Measurements from ENCODE around the gene CACNA1C. TPM values are rescaled to one million over a fixed set of nuclear protein-coding genes. Genes with fewer than 3 reads are reported as not detected.

CACNA1C gene
- total RNA-seq, 2 experiments from 2014 or later: 0.69 to 1.4 TPM

GRCh38 chr12:2228535-2228934 is 175.7 kb downstream of the CACNA1C start:
- Histone ChIP-seq H3K4me3 (ENCODE audit: low read depth, low read length, poor library complexity, severe bottlenecking) (no peak overlapping the region), H3K79me2 (ENCODE audit: insufficient read depth, low read depth, low read length) (no peaks in the 10 kb centered on the region), H3K27ac (ENCODE audit: low read depth, low read length, poor library complexity, severe bottlenecking) (no peak overlapping the region), H3K36me3 (ENCODE audit: insufficient read depth, low read length) (no peaks in the 10 kb centered on the region), H2AFZ (ENCODE audit: low read length) (no peak overlapping the region), H3K4me1 (ENCODE audit: insufficient read depth, low read length, poor library complexity, severe bottlenecking) (no peaks in the 10 kb centered on the region), H3K9me2 (ENCODE audit: insufficient read depth, low read length) (no peaks in the 10 kb centered on the region), H3K4me2 (ENCODE audit: low read length) (no peak overlapping the region), H3K9me3 (ENCODE audit: low read length) (no peaks in the 10 kb centered on the region), H4K20me1 (ENCODE audit: insufficient read depth, low read length) (no peaks in the 10 kb centered on the region)
- no TSS peak for BruUV-seq (replicated peaks)
- ChIA-PET POLR2A (no interaction called here), CTCF (ENCODE audit: unreplicated experiment) (no interaction called here)
- intact Hi-C loops (cut with micrococcal nuclease; ENCODE audit: unreplicated experiment): no loop called here
- no peak for TF ChIP-seq CTCF (conservative IDR thresholded peaks at IDR 0.05; ENCODE audit: low read length)
- no peak for TF ChIP-seq EZH2phosphoT487 (IDR thresholded peaks at IDR 0.05; ENCODE audit: borderline replicate concordance, low read depth, low read length)
- no peak for DNase-seq (ENCODE audit: low spot score)

GRCh38 chr12:2229661-2230539 is 177.1 kb downstream of the CACNA1C start:
- no peak overlapping the region for H2AFZ ChIP-seq (ENCODE audit: low read length)
- DNase-seq (ENCODE audit: low spot score): no peak
- BruUV-seq (replicated peaks): no TSS peak
- ChIA-PET POLR2A (no interaction called here), CTCF (ENCODE audit: unreplicated experiment) (no interaction called here)
- H3K9me3 ChIP-seq (ENCODE audit: low read length): no peaks in the 10 kb centered on the region
- H3K9me2 ChIP-seq (ENCODE audit: insufficient read depth, low read length): no peaks in the 10 kb centered on the region
- H3K4me3 ChIP-seq (ENCODE audit: low read depth, low read length, poor library complexity, severe bottlenecking): no peak overlapping the region
- intact Hi-C loops (cut with micrococcal nuclease; ENCODE audit: unreplicated experiment): no loop called here
- no peak for TF ChIP-seq EZH2phosphoT487 (IDR thresholded peaks at IDR 0.05; ENCODE audit: borderline replicate concordance, low read depth, low read length)
- TF ChIP-seq CTCF (conservative IDR thresholded peaks at IDR 0.05; ENCODE audit: low read length): no peak
- H3K27ac ChIP-seq (ENCODE audit: low read depth, low read length, poor library complexity, severe bottlenecking): no peak overlapping the region
- H3K36me3 ChIP-seq (ENCODE audit: insufficient read depth, low read length): no peaks in the 10 kb centered on the region
- H3K4me2 ChIP-seq (ENCODE audit: low read length): no peak overlapping the region
- H3K4me1 ChIP-seq (ENCODE audit: insufficient read depth, low read length, poor library complexity, severe bottlenecking): no peaks in the 10 kb centered on the region
- H3K79me2 ChIP-seq (ENCODE audit: insufficient read depth, low read depth, low read length): no peaks in the 10 kb centered on the region
- no peaks in the 10 kb centered on the region for H4K20me1 ChIP-seq (ENCODE audit: insufficient read depth, low read length)

GRCh38 chr12:2231011-2231595 is 178.3 kb downstream of the CACNA1C start:
- no peaks in the 10 kb centered on the region for H3K36me3 ChIP-seq (ENCODE audit: insufficient read depth, low read length)
- TF ChIP-seq CTCF (conservative IDR thresholded peaks at IDR 0.05; ENCODE audit: low read length) (no peak), EZH2phosphoT487 (IDR thresholded peaks at IDR 0.05; ENCODE audit: borderline replicate concordance, low read depth, low read length) (no peak)
- ChIA-PET POLR2A (interaction anchor here (1.0 to 1.1 kb wide), 2 partner anchors 17 to 19 kb away, joined by 3 to 5 read pairs; no protein-coding TSS in a partner anchor), CTCF (ENCODE audit: unreplicated experiment) (no interaction called here)
- H3K9me2 ChIP-seq (ENCODE audit: insufficient read depth, low read length): no peaks in the 10 kb centered on the region
- no peaks in the 10 kb centered on the region for H4K20me1 ChIP-seq (ENCODE audit: insufficient read depth, low read length)
- H3K27ac ChIP-seq (ENCODE audit: low read depth, low read length, poor library complexity, severe bottlenecking): no peak overlapping the region
- no peak overlapping the region for H2AFZ ChIP-seq (ENCODE audit: low read length)
- no peak overlapping the region for H3K4me2 ChIP-seq (ENCODE audit: low read length)
- BruUV-seq (replicated peaks): no TSS peak
- no peaks in the 10 kb centered on the region for H3K4me1 ChIP-seq (ENCODE audit: insufficient read depth, low read length, poor library complexity, severe bottlenecking)
- H3K9me3 ChIP-seq (ENCODE audit: low read length): no peaks in the 10 kb centered on the region
- no peak overlapping the region for H3K4me3 ChIP-seq (ENCODE audit: low read depth, low read length, poor library complexity, severe bottlenecking)
- intact Hi-C loops (cut with micrococcal nuclease; ENCODE audit: unreplicated experiment): no loop called here
- no peak for DNase-seq (ENCODE audit: low spot score)
- H3K79me2 ChIP-seq (ENCODE audit: insufficient read depth, low read depth, low read length): no peaks in the 10 kb centered on the region
